Measurements from ENCODE around the gene TRIM44.
A peak's percentile ranks its signal among the peaks of the same experiment; 100 is the strongest.

The TRIM44 gene, protein sequence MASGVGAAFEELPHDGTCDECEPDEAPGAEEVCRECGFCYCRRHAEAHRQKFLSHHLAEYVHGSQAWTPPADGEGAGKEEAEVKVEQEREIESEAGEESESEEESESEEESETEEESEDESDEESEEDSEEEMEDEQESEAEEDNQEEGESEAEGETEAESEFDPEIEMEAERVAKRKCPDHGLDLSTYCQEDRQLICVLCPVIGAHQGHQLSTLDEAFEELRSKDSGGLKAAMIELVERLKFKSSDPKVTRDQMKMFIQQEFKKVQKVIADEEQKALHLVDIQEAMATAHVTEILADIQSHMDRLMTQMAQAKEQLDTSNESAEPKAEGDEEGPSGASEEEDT
- 42.2 to 132 (median 78.0) reads per million in 18 experiments for total RNA-seq

DNA sequence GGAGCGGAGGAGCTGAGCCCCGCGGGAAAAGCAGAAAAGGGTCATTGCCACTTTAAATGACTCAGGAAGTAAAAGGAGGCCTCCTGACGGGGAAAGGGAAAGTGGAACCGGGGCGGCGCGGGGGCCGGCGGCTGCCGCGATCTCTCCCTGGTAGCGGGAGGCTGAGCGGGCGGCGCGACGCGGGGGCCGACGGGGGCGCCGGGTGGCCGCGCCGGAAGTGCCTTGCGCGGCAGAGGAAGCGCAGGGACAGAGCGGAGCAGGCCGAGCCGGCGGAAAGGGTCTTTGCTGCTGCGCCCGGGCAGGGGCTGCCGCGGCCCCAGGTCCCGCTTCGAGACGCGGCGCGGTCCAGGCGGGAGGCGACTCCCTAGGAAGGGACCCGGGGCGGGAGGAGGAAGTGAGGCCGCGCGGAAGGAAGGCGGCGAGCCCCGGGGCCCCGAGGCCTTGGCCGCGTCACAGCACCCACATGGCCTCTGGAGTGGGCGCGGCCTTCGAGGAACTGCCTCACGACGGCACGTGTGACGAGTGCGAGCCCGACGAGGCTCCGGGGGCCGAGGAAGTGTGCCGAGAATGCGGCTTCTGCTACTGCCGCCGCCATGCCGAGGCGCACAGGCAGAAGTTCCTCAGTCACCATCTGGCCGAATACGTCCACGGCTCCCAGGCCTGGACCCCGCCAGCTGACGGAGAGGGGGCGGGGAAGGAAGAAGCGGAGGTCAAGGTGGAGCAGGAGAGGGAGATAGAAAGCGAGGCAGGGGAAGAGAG is at the start of gene TRIM44:
Gene TRIM44 (plus strand): TSS at position 127 of the 759 bp plus-strand sequence. CDS start 337 bp downstream, at position 464.
- peak; percentile 87 to 91 for DNase-seq

DNA sequence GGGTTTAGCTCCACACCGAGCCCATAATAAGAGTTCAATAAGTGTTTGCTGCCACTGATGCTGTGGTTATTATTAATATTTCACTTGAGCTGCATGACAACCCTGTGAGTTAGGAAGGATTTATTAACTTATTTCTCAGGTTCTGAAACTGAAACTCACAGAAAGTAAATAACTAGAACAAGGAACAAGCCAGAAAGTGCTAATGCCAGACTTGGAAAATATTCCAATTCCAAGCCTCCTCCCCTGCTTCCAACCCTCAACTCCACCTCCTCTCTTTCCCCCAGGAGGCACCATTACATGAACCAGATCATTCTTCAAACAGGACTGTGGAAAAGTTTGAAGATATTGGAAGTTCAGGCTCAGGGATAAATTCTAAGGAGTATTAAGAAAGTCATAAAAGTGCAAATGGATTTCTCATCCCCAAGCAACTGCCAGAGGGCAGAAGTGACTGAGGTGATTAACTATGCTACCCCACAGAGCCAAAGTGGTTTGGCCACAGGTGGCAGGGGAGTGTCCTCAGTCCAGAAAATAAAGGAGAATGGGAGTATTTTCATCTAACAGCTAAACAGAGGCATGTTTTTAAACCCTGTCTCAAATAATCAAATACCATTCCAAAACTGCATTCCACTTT is 47.5 kb upstream of the TRIM44 start:
- no peak for DNase-seq

DNA sequence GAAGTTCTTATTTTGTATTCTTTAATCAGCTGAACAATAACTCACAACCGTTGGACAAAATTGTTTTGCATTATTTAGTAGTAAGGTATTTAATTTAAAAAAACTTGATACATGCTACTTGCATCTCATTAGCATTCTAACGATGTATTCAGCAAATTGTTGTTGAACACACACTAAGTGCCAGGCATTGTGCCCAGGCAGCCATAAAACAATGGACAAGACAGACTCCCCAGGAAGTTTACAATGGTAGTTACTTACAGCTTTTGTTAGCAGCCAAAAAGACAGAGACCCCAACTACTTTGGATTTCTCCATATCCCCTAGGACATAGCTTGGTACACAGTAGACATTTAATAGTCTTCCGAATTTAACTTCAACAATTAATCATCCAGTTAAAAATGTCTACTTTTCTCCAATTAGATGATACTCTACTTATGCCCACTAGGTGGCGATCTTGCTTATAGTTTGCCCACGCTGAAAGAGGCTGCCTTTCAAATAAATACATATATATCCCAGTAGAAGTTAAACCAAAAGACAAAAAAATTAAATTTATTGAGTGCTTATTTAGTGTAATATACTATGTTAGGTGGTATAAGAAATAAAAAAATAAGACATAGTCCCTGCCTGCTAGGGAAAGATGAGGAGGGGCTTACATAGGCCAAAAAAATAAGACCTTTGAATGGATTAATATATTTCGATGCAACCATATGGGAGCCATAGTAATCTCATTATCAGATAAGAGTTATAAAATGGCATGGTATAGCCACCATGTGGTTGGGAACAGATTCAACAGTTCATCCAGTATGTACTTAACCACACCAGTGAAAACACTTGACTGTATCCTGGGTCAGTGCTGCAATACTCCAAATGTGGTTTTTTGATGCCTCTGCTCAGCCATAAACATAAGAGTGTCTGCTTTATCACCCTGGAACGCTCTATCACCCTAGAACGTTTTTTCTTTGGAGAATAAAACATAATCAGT is 46.4 kb upstream of the TRIM44 start:
- peak; percentile 47 to 63 for DNase-seq

DNA sequence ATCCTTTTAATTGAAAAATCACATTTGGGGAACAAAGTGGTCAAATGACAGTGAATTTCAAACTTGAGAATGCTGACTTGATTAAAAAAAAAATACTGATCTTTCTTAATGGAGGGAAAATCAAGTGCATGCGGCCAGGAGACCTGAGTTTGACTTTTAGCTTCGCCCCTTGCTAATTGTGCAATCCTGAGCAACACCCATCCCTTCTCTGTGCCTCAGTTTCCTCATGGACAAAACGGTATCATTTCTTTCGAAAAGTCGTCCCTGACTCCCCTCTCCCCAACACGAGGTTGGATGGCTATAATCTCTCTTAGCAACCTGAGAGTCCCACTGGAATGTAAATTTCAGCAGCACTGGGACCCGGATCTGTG is 45.3 kb upstream of the TRIM44 start:
- DNase-seq: no peak

DNA sequence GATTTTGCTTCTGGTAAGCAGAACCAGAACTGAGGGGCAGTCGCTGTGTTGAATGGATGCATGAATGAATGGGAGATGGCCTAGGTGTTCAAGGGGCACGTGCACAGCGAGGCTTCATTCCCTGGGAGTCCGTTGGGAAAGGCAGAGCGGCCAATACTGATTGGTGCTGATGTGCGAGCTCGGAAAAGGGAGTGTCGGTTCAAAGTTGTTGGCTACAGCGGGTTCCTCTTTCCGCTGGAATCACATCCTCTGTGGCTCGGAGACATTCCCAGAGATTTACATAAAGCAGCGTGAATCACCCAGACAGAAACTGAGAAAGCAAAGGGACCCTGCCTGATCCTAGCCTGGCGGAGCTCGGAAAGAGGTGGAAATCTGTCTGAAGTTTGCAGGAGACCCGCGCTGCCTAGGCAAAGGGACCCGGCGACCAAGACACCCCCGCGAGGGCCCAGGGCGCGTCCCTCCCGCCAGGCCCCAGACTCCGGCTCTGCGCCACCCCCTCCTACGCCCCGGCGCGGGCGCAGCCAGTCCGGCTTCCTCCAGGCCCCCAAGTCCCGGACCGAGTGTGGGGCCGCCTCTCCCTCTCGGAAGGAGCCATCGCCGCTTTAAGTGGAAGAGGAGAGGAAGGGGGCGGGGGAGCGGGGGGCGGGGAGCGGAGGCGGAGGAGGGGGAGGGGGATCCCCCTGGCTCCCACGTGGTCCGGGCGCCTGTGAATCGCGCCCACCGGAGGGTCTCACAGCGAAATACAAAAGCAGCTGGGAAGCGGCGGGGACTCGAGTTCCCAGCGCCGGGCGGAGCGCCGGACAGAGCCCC is 44.7 kb upstream of the TRIM44 start, which contains the start of gene FJX1:
Gene FJX1 (plus strand): TSS at position 774 of the 810 bp plus-strand sequence. CDS start 177 bp downstream, outside the sequence.
- DNase-seq: peak; percentile 53 to 73

DNA sequence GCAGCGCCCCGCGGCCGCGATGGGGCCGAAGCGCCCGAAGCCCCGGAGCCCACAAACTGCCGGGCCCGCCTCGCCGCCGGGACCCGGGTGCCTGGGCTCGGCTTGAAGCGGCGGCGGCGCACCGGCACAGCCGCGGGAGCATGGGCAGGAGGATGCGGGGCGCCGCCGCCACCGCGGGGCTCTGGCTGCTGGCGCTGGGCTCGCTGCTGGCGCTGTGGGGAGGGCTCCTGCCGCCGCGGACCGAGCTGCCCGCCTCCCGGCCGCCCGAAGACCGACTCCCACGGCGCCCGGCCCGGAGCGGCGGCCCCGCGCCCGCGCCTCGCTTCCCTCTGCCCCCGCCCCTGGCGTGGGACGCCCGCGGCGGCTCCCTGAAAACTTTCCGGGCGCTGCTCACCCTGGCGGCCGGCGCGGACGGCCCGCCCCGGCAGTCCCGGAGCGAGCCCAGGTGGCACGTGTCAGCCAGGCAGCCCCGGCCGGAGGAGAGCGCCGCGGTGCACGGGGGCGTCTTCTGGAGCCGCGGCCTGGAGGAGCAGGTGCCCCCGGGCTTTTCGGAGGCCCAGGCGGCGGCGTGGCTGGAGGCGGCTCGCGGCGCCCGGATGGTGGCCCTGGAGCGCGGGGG is 44.0 kb upstream of the TRIM44 start:
- DNase-seq: peak in 1 of 2 donors; percentile 19

DNA sequence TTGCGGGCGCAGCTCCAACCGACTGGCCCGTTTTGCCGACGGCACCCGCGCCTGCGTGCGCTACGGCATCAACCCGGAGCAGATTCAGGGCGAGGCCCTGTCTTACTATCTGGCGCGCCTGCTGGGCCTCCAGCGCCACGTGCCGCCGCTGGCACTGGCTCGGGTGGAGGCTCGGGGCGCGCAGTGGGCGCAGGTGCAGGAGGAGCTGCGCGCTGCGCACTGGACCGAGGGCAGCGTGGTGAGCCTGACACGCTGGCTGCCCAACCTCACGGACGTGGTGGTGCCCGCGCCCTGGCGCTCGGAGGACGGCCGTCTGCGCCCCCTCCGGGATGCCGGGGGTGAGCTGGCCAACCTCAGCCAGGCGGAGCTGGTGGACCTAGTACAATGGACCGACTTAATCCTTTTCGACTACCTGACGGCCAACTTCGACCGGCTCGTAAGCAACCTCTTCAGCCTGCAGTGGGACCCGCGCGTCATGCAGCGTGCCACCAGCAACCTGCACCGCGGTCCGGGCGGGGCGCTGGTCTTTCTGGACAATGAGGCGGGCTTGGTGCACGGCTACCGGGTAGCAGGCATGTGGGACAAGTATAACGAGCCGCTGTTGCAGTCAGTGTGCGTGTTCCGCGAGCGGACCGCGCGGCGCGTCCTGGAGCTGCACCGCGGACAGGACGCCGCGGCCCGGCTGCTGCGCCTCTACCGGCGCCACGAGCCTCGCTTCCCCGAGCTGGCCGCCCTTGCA is 43.3 kb upstream of the TRIM44 start:
- peak in 1 of 2 donors; percentile 22 for DNase-seq

DNA sequence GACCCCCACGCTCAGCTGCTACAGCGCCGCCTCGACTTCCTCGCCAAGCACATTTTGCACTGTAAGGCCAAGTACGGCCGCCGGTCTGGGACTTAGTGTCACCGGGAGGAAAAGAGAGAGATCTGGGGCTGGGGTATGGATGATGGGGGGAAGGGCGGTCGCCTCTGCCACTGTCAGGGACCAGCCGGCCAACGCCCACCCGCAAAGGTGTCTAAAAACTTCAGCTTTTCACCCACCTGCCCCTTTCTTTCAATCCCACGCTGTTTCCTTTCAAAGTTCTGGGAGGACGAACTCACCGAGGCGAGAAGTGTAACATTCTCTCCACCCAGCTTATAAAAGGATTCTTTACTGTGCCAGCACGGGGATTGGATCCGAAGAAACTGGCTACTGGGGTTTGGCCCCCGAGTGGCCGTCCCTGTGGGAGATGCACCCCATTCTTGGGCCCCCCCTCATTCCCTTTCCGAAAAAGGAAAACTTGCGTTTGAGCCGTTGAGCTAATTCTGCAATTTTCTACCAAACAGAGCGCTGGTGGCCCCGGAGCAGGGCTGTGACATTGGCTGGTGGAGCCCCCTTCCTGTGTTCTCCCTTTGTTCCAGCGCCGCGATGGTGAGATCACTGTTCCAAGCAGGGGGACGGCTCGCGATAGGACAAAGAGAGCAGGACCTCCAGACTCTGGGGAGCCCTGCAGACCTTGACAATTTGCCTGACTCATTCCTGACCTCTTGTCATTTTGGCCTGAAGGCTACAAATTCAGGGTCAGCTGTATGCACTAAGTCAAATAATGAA is 42.5 kb upstream of the TRIM44 start:
- no peak for DNase-seq

DNA sequence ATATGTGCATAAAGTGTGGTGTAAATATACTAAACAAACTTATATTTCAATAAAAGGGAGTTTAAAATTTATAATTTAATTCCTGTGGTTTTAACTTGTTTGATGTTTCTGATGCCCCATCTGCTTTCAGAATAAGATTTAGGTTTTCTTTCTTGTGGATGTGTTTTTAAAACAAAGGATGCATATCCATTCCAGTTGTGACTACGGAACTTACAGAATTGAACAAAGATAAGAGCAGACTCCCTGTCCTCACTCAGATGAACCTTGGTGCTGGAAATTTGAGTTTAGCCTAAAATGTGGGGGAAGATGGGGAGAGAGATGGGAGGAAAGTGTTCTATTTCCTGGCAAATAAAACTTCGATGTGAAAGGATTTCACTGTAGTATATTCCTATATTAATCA is 41.8 kb upstream of the TRIM44 start:
- no peak for DNase-seq

DNA sequence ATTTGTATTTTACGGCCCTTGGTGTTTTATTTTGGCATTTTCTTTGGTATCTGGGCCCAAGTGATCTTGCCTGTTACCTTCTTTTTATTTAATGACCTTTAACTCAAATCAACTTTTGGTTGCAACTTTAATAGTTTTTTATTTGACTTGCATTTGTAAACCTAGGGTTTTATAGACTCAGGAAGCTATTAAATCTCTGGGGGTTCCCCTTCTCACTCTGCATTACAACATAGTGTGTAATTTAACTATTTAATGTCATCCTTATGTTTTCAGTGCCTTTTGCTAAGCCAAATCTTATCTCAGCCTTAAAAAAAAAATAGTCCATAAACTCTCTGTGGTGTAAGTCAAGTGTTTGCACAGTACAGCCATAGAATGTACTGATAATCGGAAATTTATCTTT is 41.0 kb upstream of the TRIM44 start:
- no peak for DNase-seq

DNA sequence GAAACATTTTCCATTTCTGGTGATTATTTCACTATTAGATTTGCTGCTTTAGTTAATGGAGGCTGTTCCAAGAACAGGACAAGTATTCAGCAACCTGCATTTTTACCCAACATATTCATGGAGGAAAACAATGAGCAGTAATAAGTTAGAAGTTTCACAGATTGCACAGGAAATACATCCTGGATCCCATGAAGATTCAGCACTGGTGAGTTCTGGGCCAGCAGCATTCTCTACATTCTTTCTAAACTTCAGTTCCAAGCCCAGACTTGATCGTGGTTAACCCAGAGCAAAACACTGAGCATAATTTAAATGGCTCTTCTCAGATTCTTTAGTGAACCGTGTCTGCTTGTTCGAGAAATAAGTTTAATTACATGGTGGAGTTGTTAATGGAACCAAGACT is 40.5 kb upstream of the TRIM44 start:
- DNase-seq: no peak

DNA sequence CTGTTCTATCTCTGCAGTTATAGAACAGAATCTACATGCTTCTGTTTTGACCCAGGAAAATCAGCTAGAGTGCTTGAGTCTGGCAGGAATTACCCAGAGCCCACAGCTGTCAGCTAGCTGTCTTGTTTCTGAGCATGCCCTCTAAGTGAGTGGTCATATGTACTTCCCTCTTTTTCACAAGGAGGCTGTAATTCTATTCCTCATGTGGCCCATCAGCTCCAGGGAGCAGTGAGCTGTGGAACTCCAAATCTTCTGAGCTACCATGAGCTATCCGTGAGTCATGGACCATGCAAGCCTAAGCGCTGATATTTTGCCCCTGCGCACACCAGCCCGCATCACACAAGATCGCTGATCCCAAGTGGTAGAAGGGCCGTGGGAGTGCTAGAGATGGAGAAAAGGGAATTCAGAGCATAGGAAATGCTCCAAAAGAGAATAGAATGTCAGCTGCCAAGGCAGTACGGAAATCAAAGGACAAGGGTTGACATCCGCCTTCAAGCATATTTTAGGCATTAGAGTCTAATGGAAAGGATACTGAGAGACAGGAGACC is 38.9 kb upstream of the TRIM44 start:
- peak; percentile 22 to 37 for DNase-seq

DNA sequence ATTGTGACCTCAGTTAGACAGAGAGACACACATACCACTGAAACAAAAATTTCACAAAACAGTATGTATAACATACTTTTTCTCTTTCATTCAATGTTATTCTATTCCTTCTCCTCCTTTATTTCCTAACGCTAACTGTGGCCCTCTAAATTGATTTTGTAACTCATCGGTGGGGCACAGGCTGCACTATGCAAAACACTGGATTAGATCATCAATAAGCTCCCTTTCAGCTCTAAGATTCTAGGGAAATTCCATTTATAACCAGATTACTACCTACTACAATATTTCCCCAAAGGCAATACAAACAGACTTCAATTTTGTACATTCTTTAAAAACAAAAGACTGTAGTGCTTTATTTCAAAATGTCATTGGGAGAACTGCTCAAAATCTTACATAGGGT is 38.3 kb upstream of the TRIM44 start:
- DNase-seq: no peak

DNA sequence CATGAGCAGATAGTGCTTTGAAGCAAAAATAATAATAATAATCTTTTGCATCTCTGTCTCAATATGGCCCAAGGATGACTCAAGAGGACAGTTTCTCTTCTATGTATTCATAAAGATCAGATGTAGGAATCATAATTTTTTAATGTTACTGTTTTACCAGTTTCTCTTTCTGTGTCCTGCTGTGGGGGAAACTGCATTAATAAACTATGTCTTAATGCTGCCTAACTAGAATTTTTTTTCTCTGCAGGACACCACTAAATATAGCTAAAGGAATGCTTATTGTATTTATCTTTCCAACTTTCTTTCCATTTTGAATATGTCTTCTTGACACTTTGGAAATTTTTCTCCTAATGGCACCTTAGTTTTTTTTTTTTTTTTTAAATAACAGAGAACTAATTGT is 37.8 kb upstream of the TRIM44 start:
- no peak for DNase-seq

DNA sequence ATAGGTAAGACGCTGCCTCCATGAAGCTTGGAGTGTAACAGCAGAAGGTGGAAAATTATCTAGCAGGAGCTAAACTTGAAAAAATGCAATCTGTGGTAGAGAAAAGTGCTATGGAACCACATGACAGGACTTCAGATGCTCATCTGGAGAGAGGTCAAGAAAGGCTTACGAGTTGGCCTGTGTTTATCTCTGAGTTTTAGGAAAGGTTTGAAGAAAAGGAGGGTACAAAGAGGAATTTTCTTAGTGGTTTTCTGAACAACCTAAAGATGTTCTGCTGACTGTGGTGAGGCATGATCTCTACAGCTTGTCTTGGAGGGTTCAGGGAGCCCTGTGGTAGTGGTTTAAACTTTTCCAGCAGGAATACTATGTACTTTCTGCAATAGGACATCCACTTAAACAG is 36.1 kb upstream of the TRIM44 start:
- no peak for DNase-seq

DNA sequence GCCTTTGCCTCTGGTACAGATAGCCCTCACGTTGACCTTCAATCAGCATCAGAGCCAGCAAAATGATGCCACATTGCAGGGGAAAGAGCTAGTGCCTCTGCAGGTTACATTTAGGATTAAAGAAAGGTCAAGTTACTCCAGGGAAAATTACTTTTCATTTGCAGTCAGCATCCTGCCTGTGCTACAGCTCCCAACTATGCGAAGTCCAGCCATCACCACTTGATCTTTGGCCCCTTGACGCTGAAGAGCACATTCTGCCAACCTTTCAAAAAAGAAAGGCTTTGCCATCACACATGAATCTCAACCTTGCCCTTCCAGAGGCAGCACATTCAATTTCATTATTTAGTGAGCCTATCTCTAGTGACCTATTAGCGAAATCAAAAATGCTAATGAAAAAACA is 33.1 kb upstream of the TRIM44 start:
- no peak for DNase-seq

DNA sequence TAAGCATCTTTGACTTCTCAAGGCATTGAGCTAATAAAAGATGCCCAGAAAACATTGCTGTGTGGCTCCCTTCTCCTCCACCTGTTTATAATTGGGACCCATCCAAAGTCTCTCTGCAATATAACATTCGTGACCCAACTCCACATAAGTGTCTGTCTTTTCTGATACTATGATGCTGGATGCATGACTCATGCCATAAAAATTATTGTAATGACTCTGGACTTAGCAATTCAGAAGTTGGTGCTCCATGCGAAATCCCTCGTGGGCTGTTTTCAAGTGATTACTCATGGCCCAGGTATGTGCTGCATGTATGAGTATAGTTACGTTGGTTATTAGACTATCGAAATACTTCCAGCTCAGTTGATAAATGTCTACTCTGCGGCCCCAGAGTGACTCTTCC is 32.7 kb upstream of the TRIM44 start:
- no peak for DNase-seq

DNA sequence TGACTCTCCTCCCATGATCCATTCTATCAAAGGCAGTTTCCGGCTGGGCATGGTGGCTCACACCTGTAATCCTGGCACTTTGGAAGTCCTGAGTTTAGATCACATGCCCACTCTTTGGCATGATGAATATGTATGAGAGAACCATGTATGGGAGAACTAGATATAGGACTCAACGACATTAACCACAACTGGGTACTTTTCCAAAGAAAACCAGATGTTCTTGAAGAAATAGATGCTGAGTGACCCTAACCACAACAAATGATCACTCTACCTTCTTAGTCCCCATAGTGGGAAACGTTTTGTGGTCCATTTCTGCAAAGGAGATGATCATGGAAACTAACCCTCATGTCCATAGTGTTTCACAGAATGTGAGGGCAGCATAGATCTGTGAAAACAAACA is 30.7 kb upstream of the TRIM44 start:
- DNase-seq: no peak

DNA sequence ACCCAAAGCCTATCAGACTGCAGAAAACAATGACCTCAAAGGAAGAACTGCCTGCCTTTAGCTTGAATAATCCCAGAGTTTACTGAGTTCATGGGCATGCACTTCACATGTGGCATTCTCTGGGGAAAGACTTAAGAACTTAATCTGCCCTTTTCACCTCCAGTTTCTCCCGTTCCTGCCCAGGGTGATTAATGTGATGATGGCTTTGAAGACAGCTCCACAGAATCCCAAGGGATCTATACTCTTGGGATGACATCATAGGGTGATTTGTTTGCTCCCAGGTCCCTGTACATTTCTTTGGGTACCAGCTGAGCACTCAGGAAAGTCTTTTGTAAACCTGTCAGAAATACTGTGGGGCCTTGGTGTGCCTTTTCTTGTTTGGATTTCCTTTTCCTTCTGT is 30.3 kb upstream of the TRIM44 start:
- no peak for DNase-seq
